ENCODE results near the gene LUC7L2.
"Not testable (repeated sequence)": the region's sequence is repeated elsewhere in the genome, so short reads cannot be mapped to it uniquely, and the experiment has no call there.

Gene LUC7L2

DNA sequence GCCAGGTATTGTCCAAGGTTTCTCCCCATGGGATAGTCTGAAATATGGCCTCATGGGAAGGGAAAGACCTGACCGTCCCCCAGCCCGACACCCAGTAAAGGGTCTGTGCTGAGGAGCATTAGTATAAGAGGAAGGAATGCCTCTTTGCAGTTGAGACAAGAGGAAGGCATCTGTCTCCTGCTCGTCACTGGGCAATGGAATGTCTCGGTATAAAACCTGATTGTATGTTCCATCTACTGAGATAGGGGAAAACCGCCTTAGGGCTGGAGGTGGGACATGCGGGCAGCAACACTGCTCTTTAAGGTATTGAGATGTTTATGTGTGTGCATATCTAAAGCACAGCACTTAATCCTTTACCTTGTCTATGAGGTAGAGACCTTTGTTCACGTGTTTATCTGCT lies 108.0 kb downstream of the LUC7L2 start:
- peaks cover 6 to 36% (median 30%) of the 10 kb centered on the region in 11 experiments for H3K9me3 ChIP-seq (replicated peaks in 1 of 11)
- H3K27me3 ChIP-seq, H3K4me1 ChIP-seq, H3K4me2 ChIP-seq, H3K9ac ChIP-seq, H3K36me3 ChIP-seq, H3K27ac ChIP-seq, H4K20me1 ChIP-seq, H3K4me3 ChIP-seq: not testable (repeated sequence)

DNA sequence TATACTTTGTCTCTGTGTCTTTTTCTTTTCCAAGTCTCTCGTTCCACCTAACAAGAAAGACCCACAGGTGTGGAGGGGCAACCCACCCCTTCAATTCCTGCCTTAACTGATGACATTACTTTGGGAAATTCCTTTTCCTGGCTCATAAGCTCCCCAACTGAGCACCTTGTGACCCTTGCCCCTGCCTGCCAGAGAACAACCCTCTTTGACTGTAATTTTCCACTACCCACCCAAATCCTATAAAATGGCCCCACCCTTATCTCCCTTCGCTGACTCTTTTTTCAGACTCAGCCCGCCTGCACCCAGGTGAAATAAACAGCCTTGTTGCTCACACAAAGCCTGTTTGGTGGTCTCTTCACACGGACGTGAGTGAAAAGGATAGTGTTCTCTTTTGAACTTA lies 108.6 kb downstream of the LUC7L2 start:
- H3K36me3 ChIP-seq, H3K27me3 ChIP-seq, H3K27ac ChIP-seq, H3K4me1 ChIP-seq, H3K9ac ChIP-seq, H3K4me2 ChIP-seq, H4K20me1 ChIP-seq, H3K4me3 ChIP-seq: not testable (repeated sequence)
- H3K9me3 ChIP-seq (replicated peaks in 1 of 11) = peaks cover 8 to 35% (median 24%) of the 10 kb centered on the region in 11 experiments

DNA sequence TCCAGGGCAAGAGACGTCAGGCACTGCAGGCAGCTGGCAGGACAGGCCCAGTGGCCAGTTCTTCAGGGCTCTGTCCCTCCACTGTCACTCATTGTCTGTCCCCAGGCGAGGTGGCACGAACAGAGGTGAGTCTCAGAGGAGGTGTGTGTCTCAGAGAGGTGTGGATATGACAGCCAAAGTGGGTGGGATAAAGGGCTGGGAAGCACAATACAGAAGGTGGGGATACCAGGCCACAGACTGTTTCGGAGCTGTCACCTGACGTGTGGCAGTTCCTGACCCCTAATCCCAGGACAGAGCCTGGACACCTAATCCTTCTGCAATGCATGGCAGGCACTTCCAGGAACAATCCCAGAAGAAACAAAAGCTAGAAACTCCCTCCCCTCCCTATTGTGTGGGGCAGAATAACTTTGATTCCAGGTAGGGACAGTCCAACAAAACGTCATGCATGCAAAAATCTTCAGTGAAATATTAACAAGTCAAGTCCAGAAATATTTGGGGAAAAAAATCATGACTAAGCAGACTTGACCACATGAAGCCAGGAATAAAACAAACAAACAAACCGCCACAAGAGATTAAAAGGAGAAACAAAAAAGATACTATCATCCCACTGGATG lies 112.2 kb downstream of the LUC7L2 start:
- no peak overlapping the region for H3K9ac ChIP-seq
- no peaks in the 10 kb centered on the region for H3K36me3 ChIP-seq
- H3K4me2 ChIP-seq = no peak overlapping the region
- no peak overlapping the region for H3K27ac ChIP-seq
- TF ChIP-seq Cebpa-rat (IDR thresholded peaks at IDR 0.05) = no peak
- H3K27me3 ChIP-seq = no peaks in the 10 kb centered on the region
- H3K4me3 ChIP-seq = no peak overlapping the region
- peaks cover 6 to 21% (median 15%) of the 10 kb centered on the region in 11 experiments for H3K9me3 ChIP-seq (replicated peaks in 1 of 11)
- H4K20me1 ChIP-seq = no peaks in the 10 kb centered on the region
- 0 out of 20 replicates have a peak, but pooled peaks cover 0 to 5% (median 0%) of the 10 kb centered on the region in 10 experiments for H3K4me1 ChIP-seq
